OCI-LY7 (cell line): ENCODE measurements around the gene MGA. TPM values are rescaled to one million over a fixed set of nuclear protein-coding genes. Genes with fewer than 3 reads are reported as not detected.

Source experiments
- BruUV-seq: library from RNA; stranded (reverse); fragments of 400-500 nt; replicated peaks from 2 replicates; lab custom pipeline; 2021; lab: Mats Ljungman, UMichigan
- CTCF ChIA-PET: fragments of 300-600 bp; sonication (Branson Sonifier 250); formaldehyde crosslinking; loops from one replicate; lab custom pipeline; 2022; ENCODE audit warnings: antibody characterized with exemption; ENCODE audit not compliant: unreplicated experiment; lab: Charles Lee
- POLR2A ChIA-PET: fragments of 300-600 bp; sonication (Branson Sonifier 250); formaldehyde crosslinking; loops from one replicate; lab custom pipeline; 2022; ENCODE audit warnings: antibody characterized with exemption; lab: Charles Lee
- DNase-seq: peaks from one replicate; pipeline ENCODE4 v3.0.0-alpha.2; 2015; ENCODE audit warnings: low spot score
- H2AFZ ChIP-seq: fragments of 200-600 bp; sonication (generic), shearing (Covaris generic); 2 replicates; pipeline ENCODE4 v1.6.1; 2014; ENCODE audit warnings: mild to moderate bottlenecking, antibody characterized with exemption, low read length, moderate library complexity
- H3K27ac ChIP-seq: fragments of 200-600 bp; sonication (generic); 2 replicates; pipeline ENCODE4 v1.5.1; 2014; ENCODE audit warnings: mixed run types, low read depth, mild to moderate bottlenecking, moderate library complexity, low read length, inconsistent platforms; ENCODE audit not compliant: poor library complexity, severe bottlenecking
- H3K36me3 ChIP-seq: fragments of 200-600 bp; sonication (generic); 2 replicates; pipeline ENCODE4 v1.6.1; 2014; ENCODE audit warnings: mild to moderate bottlenecking, antibody characterized with exemption, low read length, moderate library complexity, mixed read lengths; ENCODE audit not compliant: insufficient read depth
- H3K4me1 ChIP-seq: fragments of 200-600 bp; sonication (generic); 2 replicates; pipeline ENCODE4 v1.5.1; 2014; ENCODE audit warnings: mild to moderate bottlenecking, low read length; ENCODE audit not compliant: insufficient read depth, poor library complexity, severe bottlenecking
- H3K4me2 ChIP-seq: fragments of 200-600 bp; sonication (generic); 2 replicates; pipeline ENCODE4 v1.6.1; 2014; ENCODE audit warnings: mild to moderate bottlenecking, low read length
- H3K4me3 ChIP-seq: fragments of 200-600 bp; sonication (generic); 2 replicates; pipeline ENCODE4 v1.5.1; 2014; ENCODE audit warnings: mild to moderate bottlenecking, low read depth, low read length; ENCODE audit not compliant: poor library complexity, severe bottlenecking
- H3K79me2 ChIP-seq: fragments of 200-600 bp; sonication (generic); 2 replicates; pipeline ENCODE4 v1.6.1; 2016; ENCODE audit warnings: low read depth, mild to moderate bottlenecking, low read length, moderate library complexity, mixed read lengths; ENCODE audit not compliant: insufficient read depth
- H3K9me2 ChIP-seq: fragments of 200-600 bp; sonication (generic); 2 replicates; pipeline ENCODE4 v1.6.1; 2016; ENCODE audit warnings: mild to moderate bottlenecking, low read length, mixed read lengths; ENCODE audit not compliant: insufficient read depth
- H3K9me3 ChIP-seq: fragments of 200-600 bp; sonication (generic); 2 replicates; pipeline ENCODE4 v1.6.1; 2014; ENCODE audit warnings: mild to moderate bottlenecking, mixed run types, low read length, mixed read lengths
- H4K20me1 ChIP-seq: fragments of 200-600 bp; sonication (generic); 2 replicates; pipeline ENCODE4 v1.6.1; 2014; ENCODE audit warnings: mild to moderate bottlenecking, antibody characterized with exemption, low read length, moderate library complexity, mixed read lengths; ENCODE audit not compliant: insufficient read depth
- CTCF ChIP-seq: fragments of 200-600 bp; sonication (generic); conservative IDR thresholded peaks from 2 replicates; pipeline ENCODE4 v1.5.1; 2014; ENCODE audit warnings: mild to moderate bottlenecking, antibody characterized with exemption, low read length, moderate library complexity, mixed read lengths
- EZH2phosphoT487 ChIP-seq: fragments of 200-600 bp; sonication (generic); IDR thresholded peaks from 2 replicates; pipeline ENCODE4 v1.6.1; 2018; ENCODE audit warnings: low read depth, borderline replicate concordance, mild to moderate bottlenecking, mixed run types, antibody characterized with exemption, low read length, moderate library complexity, mixed read lengths
- intact Hi-C: fragments of 100-400 bp; cut with micrococcal nuclease; formaldehyde crosslinking; loops from one replicate; pipeline ENCODE4 v1.10.0; 2022; ENCODE audit not compliant: unreplicated experiment
- total RNA-seq, 2 experiments: library from RNA; depleted of rRNA in 1 of 2; stranded (reverse); fragments of >200 nt in 1 of 2; shearing (Covaris generic) in 1 of 2; gene quantifications; 2 replicates each; pipeline ENCODE4 v1.2.3, GENCODE V29; 2014 to 2022

MGA gene
- total RNA-seq, 2 experiments from 2014 or later = 48.8 to 59.1 TPM

GRCh38 chr15:41809121-41809520, 148.9 kb downstream of the MGA start:
- intact Hi-C loops = no loop called here
- no peaks in the 10 kb centered on the region for H3K9me2 ChIP-seq
- no peaks in the 10 kb centered on the region for H4K20me1 ChIP-seq
- POLR2A ChIA-PET = interaction anchor here (1.0 to 2.4 kb wide), 3 partner anchors 17 to 35 kb away, joined by 3 to 22 read pairs (median 4); partner anchors contain the start of gene MAPKBP1
- TF ChIP-seq EZH2phosphoT487 = no peak
- no peak for TF ChIP-seq CTCF
- CTCF ChIA-PET = interaction anchor here (5.2 kb wide), 1 partner anchor 36 kb away, joined by 67 read pairs; the partner anchor contains the start of gene MAPKBP1
- no peak overlapping the region for H2AFZ ChIP-seq
- H3K9me3 ChIP-seq = no peaks in the 10 kb centered on the region
- H3K27ac ChIP-seq = no peak overlapping the region
- no peak overlapping the region for H3K4me3 ChIP-seq
- no peak for DNase-seq
- no TSS peak for BruUV-seq
- no peak overlapping the region for H3K4me2 ChIP-seq
- no peaks in the 10 kb centered on the region for H3K79me2 ChIP-seq
- no peaks in the 10 kb centered on the region for H3K36me3 ChIP-seq
- H3K4me1 ChIP-seq = peaks cover 16% of the 10 kb centered on the region

GRCh38 chr15:41809526-41810220, 149.5 kb downstream of the MGA start:
- Histone ChIP-seq H3K36me3 (no peaks in the 10 kb centered on the region), H3K9me2 (no peaks in the 10 kb centered on the region), H3K9me3 (no peaks in the 10 kb centered on the region), H3K4me2 (no peak overlapping the region), H3K79me2 (no peaks in the 10 kb centered on the region), H2AFZ (no peak overlapping the region), H3K4me3 (no peak overlapping the region), H3K27ac (no peak overlapping the region), H4K20me1 (no peaks in the 10 kb centered on the region), H3K4me1 (peaks cover 16% of the 10 kb centered on the region)
- no TSS peak for BruUV-seq
- CTCF ChIA-PET = interaction anchor here (1.2 to 5.2 kb wide), 2 partner anchors 31 to 36 kb away, joined by 3 to 67 read pairs; partner anchors contain the start of gene MAPKBP1
- no peak for DNase-seq
- intact Hi-C loops = loop anchor here (2.0 to 5.0 kb wide), 5 partner anchors 93 to 342 kb away; partner anchors contain the start of gene MGA
- TF ChIP-seq CTCF (no peak), EZH2phosphoT487 (no peak)
- POLR2A ChIA-PET = interaction anchor here (0.6 to 2.4 kb wide), 4 partner anchors 18 to 52 kb away, joined by 3 to 22 read pairs (median 4); partner anchors contain the start of gene MAPKBP1
